GM06990 (cell line): ENCODE data around the gene FBXL19.

Experiments
- DNase-seq: peaks from one replicate; pipeline ENCODE4 v3.0.0-alpha.2; 2011; ENCODE audit not compliant: insufficient read length; ENCODE audit errors: extremely low read depth
- H3K27me3 ChIP-seq: replicated peaks from 2 replicates; pipeline ENCODE4 v1.6.0; 2011; ENCODE audit warnings: low read length; ENCODE audit not compliant: control insufficient read depth, insufficient read depth
- H3K36me3 ChIP-seq: 2 replicates; pipeline ENCODE4 v1.5.1; 2011; ENCODE audit warnings: low read length; ENCODE audit not compliant: control insufficient read depth, insufficient read depth
- H3K4me3 ChIP-seq: replicated peaks from 2 replicates; pipeline ENCODE4 v1.5.1; 2011; ENCODE audit warnings: low read depth, mild to moderate bottlenecking, control low read depth, low read length
- CTCF ChIP-seq: IDR thresholded peaks from 2 replicates; pipeline ENCODE4 v1.5.1; 2011; ENCODE audit warnings: low read length, control low read depth, mild to moderate bottlenecking, inconsistent platforms; ENCODE audit not compliant: insufficient read depth, poor library complexity, severe bottlenecking

Gene FBXL19

DNA sequence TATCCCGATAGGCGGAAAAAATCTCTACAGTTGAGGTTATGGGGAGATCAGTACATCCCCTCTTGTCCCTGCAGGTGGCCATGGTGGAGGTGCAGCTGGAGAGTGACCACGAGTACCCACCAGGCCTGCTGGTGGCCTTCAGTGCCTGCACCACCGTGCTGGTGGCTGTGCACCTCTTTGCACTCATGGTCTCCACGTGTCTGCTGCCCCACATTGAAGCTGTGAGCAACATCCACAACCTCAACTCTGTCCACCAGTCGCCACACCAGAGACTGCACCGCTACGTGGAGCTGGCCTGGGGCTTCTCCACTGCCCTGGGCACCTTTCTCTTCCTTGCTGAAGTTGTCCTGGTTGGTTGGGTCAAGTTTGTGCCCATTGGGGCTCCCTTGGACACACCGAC is 29.7 kb downstream of the FBXL19 start:
- no peaks in the 10 kb centered on the region; the same call in 1 of the 2 replicates for H3K36me3 ChIP-seq
- DNase-seq = no peak
- H3K27me3 ChIP-seq = no peaks in the 10 kb centered on the region
- no peak overlapping the region for H3K4me3 ChIP-seq
- TF ChIP-seq CTCF = no peak

DNA sequence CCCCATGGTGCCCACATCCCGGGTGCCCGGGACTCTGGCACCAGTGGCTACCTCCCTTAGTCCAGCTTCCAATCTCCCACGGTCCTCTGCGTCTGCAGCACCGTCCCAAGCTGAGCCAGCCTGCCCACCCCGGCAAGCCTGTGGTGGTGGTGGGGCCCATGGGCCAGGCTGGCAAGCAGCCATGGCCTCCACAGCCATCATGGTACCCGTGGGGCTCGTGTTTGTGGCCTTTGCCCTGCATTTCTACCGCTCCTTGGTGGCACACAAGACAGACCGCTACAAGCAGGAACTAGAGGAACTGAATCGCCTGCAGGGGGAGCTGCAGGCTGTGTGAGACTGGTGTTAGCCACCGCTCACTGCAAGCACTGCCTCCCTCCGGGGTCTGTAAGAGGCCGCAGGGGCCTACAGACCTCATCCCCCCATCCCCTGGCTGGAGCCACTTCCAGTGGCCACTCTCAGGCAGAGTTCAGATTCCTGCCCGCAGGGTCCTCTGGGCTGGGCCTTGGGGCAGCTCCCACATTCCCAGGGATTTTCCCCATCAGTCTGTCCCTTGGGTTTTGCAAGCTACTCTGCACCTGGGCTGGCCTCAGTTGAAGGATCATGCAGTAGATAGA is 30.2 kb downstream of the FBXL19 start:
- Histone ChIP-seq H3K4me3 (no peak overlapping the region), H3K27me3 (no peaks in the 10 kb centered on the region), H3K36me3 (no peaks in the 10 kb centered on the region; the same call in 1 of the 2 replicates)
- DNase-seq = peak; percentile 59
- peak; percentile 77 for TF ChIP-seq CTCF

DNA sequence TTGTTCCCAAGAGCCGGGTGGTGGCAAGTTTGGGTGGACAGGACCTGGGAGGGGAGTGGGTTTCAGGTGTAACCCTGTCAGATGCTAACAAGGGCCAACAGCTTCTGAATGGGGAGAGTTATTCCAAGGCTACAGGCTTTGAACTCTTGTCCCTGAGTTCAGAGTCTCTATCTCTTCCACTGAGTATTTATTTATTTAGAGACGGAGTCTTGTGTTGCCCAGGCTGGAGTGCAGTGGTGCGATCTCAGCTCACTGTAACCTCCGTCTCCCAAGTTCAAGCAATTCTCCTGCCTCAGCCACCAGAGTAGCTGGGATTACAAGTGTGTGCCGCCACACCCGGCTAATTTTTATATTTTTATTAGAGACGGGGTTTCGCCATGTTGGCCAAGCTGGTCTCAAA is 31.6 kb downstream of the FBXL19 start:
- TF ChIP-seq CTCF = no peak
- Histone ChIP-seq H3K27me3 (no peaks in the 10 kb centered on the region), H3K36me3 (peaks cover 5% of the 10 kb centered on the region), H3K4me3 (no peak overlapping the region)
- DNase-seq = no peak

GRCh38 chr16:30956601-30957455 is 33.5 kb downstream of the FBXL19 start:
- peak; percentile 56 for TF ChIP-seq CTCF
- Histone ChIP-seq H3K27me3 (no peaks in the 10 kb centered on the region), H3K36me3 (peaks cover 14% of the 10 kb centered on the region), H3K4me3 (peak overlapping the region; percentile 86)
- peak; percentile 86 for DNase-seq

GRCh38 chr16:30957456-30958174 is 34.2 kb downstream of the FBXL19 start, which contains the start of gene SETD1A:
Gene SETD1A (plus strand): TSS chr16:30957754. CDS start chr16:30958732, 978 bp downstream.
- TF ChIP-seq CTCF = no peak
- Histone ChIP-seq H3K4me3 (peak within 1 kb of the TSS; percentile 86), H3K27me3 (no peaks in the 10 kb centered on the region), H3K36me3 (peaks cover 17% of the 10 kb centered on the region)
- peak; percentile 96 for DNase-seq
